HUDEP-2 (cell line): ENCODE measurements around the gene PEX14.

Experiments
- DNase-seq, 76 experiments: peaks; one replicate each; lab custom pipeline; 2025; ENCODE audit not compliant: unreplicated experiment in 76 of 76; lab: John Stamatoyannopoulos, UW

The PEX14 gene

DNA sequence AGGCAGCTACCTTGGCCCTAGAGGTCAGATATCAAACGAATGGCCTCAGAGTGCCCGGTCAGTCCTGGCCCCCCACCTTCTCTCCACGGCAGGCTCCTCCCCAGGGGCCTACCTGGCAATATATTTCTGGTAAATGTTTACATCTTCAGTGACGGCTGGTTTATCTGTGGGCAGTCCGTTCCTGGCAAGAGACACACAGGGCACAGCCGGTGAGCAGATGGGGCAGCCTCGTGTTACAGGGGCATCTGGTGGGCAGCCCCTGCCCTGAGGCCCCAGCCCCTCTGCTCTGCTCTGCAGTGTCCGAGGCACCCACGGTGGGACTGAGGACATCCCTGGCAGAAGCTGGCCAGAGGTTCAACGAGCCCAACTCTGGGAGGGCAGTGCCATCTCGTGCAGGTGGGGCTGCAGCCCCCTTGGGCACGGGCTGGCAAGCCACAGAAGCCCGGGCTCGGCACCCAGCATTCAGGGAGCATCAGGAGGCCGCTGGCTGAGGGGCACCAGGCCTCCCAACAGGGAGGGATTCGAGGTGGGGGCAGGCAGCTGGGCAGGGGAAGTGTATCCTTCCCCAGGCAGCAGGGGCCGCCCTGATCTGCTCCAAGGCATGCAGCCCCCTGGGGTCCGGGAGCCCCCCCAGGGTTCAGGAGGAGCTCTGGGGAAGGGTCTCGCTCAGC, 183.8 kb downstream of the PEX14 start:
- no peak for DNase-seq

DNA sequence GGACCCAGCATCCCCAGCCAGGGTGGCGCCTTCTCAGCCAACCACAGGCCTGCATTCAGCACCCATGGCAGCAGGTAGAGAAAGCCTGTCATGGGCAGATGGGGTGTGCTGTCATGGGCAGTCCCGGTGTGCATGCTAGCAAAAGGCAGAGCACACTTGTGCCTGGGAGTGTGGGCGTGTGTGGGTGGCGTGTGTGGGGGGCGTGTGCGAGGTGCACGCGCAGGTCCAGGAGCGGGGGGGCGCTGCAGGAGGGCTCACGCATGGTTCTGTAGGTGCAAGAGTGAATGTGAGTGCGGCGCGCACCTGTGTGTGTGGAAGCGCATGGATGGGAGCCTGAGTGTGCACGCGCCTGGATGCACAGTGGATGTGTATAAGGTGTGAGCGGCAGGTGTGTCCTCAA, 184.5 kb downstream of the PEX14 start:
- no peak for DNase-seq

GRCh38 chr1:10659646-10660540, 185.1 kb downstream of the PEX14 start:
- no peak for DNase-seq

DNA sequence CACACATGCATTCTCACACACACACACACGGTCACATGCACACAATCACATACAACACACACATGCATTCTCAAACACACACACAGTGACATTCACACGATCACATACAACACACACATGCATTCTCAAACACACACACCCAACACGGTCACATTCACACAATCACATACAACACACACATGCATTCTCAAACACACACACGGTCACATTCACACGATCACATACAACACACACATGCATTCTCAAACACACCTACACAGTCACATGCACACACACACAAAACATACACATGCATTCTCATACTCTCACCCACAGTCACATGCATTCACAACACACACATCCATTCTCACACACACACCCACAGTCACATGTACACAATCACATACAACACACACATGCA, 186.7 kb downstream of the PEX14 start:
- no peak for DNase-seq

- no peak for DNase-seq
Measured at GRCh38 chr1:10662090-10662688, 187.4 kb downstream of the PEX14 start.

- no peak for DNase-seq
Measured at GRCh38 chr1:10662824-10663677, 188.3 kb downstream of the PEX14 start.

DNA sequence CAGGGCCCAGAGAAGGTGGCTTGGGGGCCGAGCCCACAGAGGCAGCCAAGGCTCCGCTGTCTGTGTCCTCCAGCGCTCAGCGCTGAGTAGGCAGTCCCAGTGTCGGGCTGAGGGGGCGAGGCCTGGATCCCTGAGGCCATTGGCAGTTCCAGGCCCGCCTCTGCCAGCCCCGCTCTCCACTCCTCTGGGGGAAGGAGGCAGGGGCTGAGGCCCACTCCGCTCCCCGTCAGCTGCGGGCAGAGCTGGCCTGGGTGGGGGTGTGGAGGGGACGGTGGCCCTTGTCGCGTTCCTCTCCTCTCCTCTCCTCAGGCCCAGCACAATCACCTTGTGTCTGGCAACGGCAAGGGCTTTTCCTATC, 188.9 kb downstream of the PEX14 start:
- DNase-seq: no peak

DNA sequence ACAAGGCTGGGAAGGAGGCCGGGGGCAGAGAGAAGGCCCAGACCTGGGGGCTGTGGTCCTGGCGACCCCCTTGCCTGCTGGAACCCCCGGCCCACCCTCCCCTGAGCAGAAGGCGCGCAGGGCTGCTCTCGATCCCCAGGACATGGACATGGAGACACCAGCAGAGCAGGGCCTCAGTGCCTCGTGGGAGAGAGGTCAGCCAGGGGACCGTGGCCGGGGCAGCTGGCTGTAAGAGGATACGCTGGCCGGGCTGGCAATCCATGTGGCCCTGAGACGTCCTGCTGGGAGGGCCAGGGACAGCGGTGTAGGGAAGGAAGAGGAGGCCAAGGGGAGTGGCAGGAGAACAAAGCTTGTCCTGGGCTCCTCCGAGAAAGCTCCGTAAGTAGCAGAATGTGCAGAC, 189.5 kb downstream of the PEX14 start:
- DNase-seq: no peak

- no peak for DNase-seq
Measured at GRCh38 chr1:10665226-10665625, 190.5 kb downstream of the PEX14 start.

DNA sequence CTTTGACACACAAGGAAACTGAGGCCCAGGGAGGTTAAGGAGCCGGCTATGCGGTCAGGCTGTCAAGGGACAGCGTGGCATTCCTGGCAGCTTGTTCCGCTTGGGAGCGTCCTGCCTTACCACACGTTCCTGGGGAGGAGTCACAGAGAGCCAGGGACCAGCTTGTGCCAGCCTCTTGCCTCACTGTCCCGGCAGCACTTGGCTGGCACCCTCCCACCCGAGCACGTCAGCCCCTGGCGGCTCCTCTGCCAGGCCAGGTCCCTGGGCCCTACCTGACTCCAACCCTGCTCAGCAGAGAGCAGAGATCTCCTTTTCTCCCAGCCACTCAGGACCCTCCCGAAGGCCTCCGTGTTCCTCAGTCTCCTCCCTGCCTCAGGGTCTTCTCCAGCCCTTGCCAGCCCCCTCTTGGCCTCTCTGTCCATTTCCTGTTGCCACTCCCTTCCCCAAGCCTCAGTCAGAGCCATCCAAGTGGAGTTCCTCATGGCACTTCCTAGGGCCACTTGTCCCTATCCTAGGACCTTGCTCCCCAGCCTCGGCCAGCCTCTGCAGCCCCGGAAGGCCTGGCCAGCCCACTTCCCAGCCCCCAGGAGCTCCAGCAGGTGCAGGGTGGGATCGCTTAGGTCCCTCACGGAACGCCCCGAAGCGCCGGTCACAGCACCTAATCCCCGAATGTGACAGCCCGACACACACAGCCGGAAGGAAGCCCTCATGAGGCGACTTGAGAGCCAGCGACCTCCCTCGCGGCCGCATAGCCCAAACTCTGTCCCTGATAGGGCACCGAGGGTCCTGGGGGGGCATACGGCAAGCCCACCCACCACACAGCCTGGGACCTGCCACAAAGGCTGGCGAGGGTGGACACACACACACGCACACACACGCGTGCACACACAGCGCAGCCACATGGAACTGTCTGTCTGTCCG, 191.4 kb downstream of the PEX14 start:
- no peak for DNase-seq

GRCh38 chr1:10667861-10668761, 193.4 kb downstream of the PEX14 start:
- no peak for DNase-seq

DNA sequence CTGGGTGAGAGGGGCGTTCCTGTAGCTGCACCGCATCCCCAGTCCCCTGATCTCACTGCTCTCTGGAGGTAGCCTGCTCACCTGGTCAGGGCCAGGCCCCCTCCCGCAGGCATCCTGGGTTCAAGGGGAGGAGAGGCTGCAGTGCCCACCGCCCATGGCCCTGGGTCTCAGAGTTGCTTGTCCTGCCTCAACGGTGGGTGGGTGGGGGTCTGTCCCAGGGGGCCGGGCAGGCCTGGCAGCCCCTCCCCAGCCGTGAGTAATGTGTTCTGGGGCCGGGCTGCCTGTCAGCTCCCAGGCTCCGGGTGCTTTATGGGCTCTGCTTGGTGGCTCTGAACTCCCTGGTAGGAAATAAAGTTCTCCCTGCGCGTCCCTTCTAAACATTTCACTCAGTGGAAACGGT, 194.8 kb downstream of the PEX14 start:
- no peak for DNase-seq

DNA sequence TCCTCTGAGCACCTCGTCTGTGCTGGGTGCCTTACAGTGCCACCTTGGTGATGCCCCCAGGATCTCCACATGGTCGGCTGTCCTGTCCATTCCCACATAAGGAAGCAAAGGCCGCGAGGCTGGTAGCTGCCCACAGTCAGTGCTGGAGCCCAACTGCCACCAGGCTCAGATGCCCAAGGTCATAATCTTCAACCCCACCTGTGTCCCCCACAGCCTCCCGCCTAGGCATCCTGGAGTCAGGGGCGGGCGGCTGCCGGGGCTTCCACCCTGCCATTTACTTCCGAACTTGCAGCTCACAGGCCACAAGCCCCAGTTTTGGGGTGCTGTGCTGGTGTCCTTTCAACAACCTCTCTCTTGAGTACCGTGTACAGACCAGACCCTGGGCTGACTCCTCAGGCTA, 195.4 kb downstream of the PEX14 start:
- DNase-seq: no peak

- DNase-seq: no peak
Measured at GRCh38 chr1:10671090-10671489, 196.3 kb downstream of the PEX14 start.

- DNase-seq: no peak
Measured at GRCh38 chr1:10671622-10672342, 197.0 kb downstream of the PEX14 start.

GRCh38 chr1:10672343-10673050, 197.7 kb downstream of the PEX14 start:
- no peak for DNase-seq

GRCh38 chr1:10673109-10673711, 198.5 kb downstream of the PEX14 start:
- DNase-seq: no peak
